ENCODE measurements around the gene TBX2.

Gene TBX2

GRCh38 chr17:61454381-61455323, 55.0 kb downstream of the TBX2 start:
- FAIRE-seq, result no peak

DNA sequence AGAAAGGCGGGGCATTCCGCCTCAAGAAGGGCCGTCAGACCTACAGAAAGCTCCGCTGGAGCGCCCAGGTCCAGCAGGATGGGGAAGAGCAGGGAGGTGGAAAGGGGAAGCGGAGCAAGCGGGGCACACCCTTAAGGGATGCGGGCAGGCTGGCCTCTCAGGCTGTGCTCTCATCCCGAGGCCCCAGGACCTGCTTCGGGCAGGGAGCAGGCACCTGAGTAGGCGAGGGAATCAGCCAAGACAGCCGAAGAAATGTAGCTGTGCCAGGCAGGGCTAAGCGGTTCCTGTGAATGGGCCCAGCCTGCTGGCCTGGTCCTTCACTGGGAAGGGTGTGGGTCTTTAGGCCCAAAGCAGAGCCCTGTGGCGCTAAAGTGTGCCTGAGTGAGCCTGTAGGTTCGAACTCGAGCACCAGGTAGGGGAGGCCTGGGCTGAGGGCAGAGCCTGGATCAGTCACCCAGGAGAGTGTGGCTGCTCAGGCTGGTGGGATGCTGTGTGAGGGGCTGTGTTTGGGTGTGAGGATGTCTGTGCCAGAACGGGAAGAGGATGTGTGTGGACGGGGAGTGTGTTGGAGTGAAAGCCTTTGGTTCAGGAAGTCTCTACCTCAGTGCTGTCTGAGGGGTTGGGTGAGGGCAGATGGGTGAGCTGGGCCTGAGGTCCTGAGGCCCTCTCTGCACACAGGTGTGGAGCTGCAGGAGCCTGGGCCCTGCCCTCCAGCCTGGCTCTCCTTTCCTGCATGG, 55.8 kb downstream of the TBX2 start:
- no peak for FAIRE-seq

DNA sequence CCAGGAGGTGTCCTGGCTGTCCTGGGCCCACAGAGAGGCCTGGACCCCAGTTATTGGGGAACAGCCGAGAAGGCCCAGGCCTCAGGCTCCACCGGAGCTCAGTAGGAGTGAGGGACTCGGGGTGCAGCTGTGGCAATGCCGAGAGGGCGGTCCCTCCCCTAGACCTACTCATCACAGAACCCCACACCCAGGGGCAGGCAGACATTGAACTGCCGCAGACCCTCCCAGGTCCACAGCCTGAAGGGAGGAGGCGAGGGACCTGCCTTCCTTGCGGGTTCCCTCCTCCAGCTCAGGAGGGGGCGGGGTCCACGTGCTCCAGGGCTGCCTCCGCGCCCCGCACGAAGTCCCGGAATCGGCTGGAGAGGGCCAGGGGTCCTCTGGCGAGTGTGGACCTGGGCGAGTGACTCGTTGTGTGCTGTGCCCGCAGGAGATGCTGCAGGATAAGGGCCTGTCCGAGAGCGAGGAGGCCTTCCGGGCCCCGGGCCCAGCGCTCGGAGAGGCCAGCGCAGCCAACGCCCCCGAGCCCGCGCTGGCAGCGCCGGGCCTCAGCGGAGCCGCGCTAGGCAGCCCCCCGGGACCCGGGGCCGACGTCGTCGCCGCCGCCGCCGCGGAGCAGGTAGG, 56.5 kb downstream of the TBX2 start:
- no peak for FAIRE-seq

DNA sequence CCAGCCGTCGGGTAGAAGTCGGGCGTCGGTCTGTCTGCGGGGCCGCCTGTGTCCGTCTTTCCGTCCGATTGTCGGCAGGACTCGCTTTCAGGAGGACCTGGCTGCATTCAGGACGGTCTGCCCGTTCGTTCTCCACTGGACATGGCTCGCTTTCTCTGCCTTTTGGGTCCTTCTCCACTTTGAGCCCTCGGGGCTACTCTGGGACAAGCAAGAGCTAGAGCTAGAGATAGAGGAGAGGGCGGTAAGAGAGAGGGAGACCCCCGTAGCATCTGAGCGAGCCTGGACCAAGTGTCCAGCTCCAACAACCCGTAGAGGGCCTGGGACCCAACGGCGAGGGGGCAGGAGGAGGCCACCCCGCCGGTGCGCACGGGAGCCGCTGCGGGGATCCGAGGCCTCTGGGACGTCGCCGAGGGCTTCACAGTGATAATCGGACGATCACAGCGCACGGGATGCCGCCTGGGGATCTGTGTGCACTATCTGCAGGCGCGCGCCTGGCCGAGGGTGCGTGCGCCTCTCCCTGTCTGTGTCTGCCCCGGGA, 57.1 kb downstream of the TBX2 start:
- FAIRE-seq, result no peak

- no peak for FAIRE-seq
These were observed 57.8 kb downstream of the TBX2 start for GRCh38 chr17:61457226-61457983.

GRCh38 chr17:61458000-61458399, 58.4 kb downstream of the TBX2 start:
- no peak for FAIRE-seq

DNA sequence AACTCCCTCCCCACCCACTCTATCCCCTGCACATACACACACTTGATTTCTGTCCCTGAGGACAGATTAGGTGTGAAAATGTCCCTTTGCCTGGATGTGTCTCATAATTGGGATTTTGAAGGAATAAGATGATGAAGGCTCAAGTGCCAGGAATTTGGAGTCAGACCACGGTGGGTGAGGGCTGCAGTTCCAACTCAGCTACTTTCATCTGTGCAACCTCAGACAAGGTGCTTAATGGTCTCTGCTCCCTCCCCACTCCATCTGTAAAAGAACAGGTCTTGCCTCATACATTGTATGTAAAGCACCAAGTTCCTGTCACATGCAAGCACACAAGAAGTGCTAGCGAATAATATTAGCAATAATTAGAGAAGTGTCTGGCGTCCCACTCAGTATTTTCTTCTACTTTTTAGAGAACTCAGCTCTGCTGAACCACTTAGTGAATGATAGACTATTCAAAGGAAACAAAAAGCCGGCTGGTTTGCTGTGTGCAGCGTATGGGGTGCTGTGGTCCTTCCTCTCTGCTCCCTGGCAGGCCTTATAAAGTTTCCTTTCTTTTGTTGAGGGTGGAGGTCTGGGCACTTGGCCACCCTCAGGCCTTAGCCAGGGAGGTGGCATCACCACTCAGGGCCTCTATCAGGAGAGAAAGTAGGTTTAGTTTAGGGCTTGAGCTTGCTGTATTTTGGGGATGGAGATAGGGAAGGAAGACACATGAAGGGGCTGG, 58.9 kb downstream of the TBX2 start:
- no peak for FAIRE-seq
